Measurements from ENCODE around the gene MCC.

Gene MCC

GRCh38 chr5:113268232-113268631, 220.0 kb downstream of the MCC start:
- ATAC-seq (replicated peaks) (no peak), DNase-seq (no peak)
- Mint-ChIP-seq H3K27me3 (peaks cover 5 to 18% of the 10 kb centered on the region in 2 donors), H3K36me3 (no peaks in the 10 kb centered on the region), H3K4me1 (no peaks in the 10 kb centered on the region), H3K9me3 (no peaks in the 10 kb centered on the region), H3K27ac (no peak overlapping the region), H3K4me3 (no peak overlapping the region)

- Mint-ChIP-seq H3K9me3 (no peaks in the 10 kb centered on the region), H3K27me3 (peaks cover 8 to 16% of the 10 kb centered on the region in 2 donors), H3K4me3 (no peak overlapping the region), H3K36me3 (no peaks in the 10 kb centered on the region), H3K4me1 (no peaks in the 10 kb centered on the region), H3K27ac (no peak overlapping the region)
- no peak for ATAC-seq (replicated peaks)
- no peak for DNase-seq
These were observed 220.8 kb downstream of the MCC start for GRCh38 chr5:113267361-113267900.

GRCh38 chr5:113266913-113267227, 221.4 kb downstream of the MCC start:
- Mint-ChIP-seq H3K4me1 (no peaks in the 10 kb centered on the region), H3K27ac (no peak overlapping the region), H3K27me3 (peaks cover 8 to 16% of the 10 kb centered on the region in 2 donors), H3K9me3 (no peaks in the 10 kb centered on the region), H3K4me3 (no peak overlapping the region), H3K36me3 (no peaks in the 10 kb centered on the region)
- DNase-seq (no peak), ATAC-seq (replicated peaks) (no peak)

- H3K36me3 Mint-ChIP-seq = no peaks in the 10 kb centered on the region
- ATAC-seq (replicated peaks) = no peak
- no peaks in the 10 kb centered on the region for H3K4me1 Mint-ChIP-seq
- no peaks in the 10 kb centered on the region for H3K9me3 Mint-ChIP-seq
- no peak overlapping the region for H3K4me3 Mint-ChIP-seq
- H3K27ac Mint-ChIP-seq = no peak overlapping the region
- peaks cover 8 to 16% of the 10 kb centered on the region in 2 donors for H3K27me3 Mint-ChIP-seq
- DNase-seq = no peak
These were observed 221.9 kb downstream of the MCC start for GRCh38 chr5:113266227-113266912.

GRCh38 chr5:113265190-113265589, 223.1 kb downstream of the MCC start:
- H3K36me3 Mint-ChIP-seq = no peaks in the 10 kb centered on the region

GRCh38 chr5:113264046-113264445, 224.2 kb downstream of the MCC start:
- peaks cover 10 to 16% of the 10 kb centered on the region in 2 donors for H3K27me3 Mint-ChIP-seq
- no peak for DNase-seq
- no peaks in the 10 kb centered on the region for H3K36me3 Mint-ChIP-seq
- H3K9me3 Mint-ChIP-seq = no peaks in the 10 kb centered on the region
- H3K27ac Mint-ChIP-seq = no peak overlapping the region
- no peaks in the 10 kb centered on the region for H3K4me1 Mint-ChIP-seq
- ATAC-seq (replicated peaks) = no peak
- H3K4me3 Mint-ChIP-seq = no peak overlapping the region

More at GRCh38 chr5:113265190-113265589, 223.1 kb downstream of the MCC start:
- no peak for DNase-seq
- Mint-ChIP-seq H3K9me3 (no peaks in the 10 kb centered on the region), H3K4me1 (no peaks in the 10 kb centered on the region), H3K27me3 (peaks cover 8 to 16% of the 10 kb centered on the region in 2 donors), H3K4me3 (no peak overlapping the region), H3K27ac (no peak overlapping the region)
- no peak for ATAC-seq (replicated peaks)

- Mint-ChIP-seq H3K9me3 (no peaks in the 10 kb centered on the region), H3K36me3 (no peaks in the 10 kb centered on the region), H3K4me3 (no peak overlapping the region), H3K4me1 (no peaks in the 10 kb centered on the region), H3K27me3 (peaks cover 11 to 16% of the 10 kb centered on the region in 2 donors), H3K27ac (no peak overlapping the region)
- DNase-seq = no peak
- ATAC-seq (replicated peaks) = no peak
These were observed 224.7 kb downstream of the MCC start for GRCh38 chr5:113263545-113263944.

GRCh38 chr5:113262674-113263073, 225.6 kb downstream of the MCC start:
- Mint-ChIP-seq H3K4me1 (no peaks in the 10 kb centered on the region), H3K4me3 (no peak overlapping the region), H3K27me3 (peaks cover 9 to 18% of the 10 kb centered on the region in 2 donors), H3K36me3 (no peaks in the 10 kb centered on the region), H3K27ac (no peak overlapping the region), H3K9me3 (no peaks in the 10 kb centered on the region)
- no peak for DNase-seq
- ATAC-seq (replicated peaks) = no peak

GRCh38 chr5:113259034-113259433, 229.2 kb downstream of the MCC start:
- no peaks in the 10 kb centered on the region for H3K36me3 Mint-ChIP-seq
- H3K4me1 Mint-ChIP-seq = no peaks in the 10 kb centered on the region
- no peaks in the 10 kb centered on the region for H3K9me3 Mint-ChIP-seq
- DNase-seq (no peak), ATAC-seq (replicated peaks) (no peak)
- no peak overlapping the region for H3K4me3 Mint-ChIP-seq
- H3K27me3 Mint-ChIP-seq = peaks cover 10 to 16% of the 10 kb centered on the region in 2 donors
- H3K27ac Mint-ChIP-seq = no peak overlapping the region

GRCh38 chr5:113257545-113257944, 230.7 kb downstream of the MCC start:
- no peaks in the 10 kb centered on the region for H3K4me1 Mint-ChIP-seq
- peaks cover 20 to 21% of the 10 kb centered on the region in 2 donors for H3K27me3 Mint-ChIP-seq
- no peaks in the 10 kb centered on the region for H3K9me3 Mint-ChIP-seq
- DNase-seq (no peak), ATAC-seq (replicated peaks) (no peak)
- H3K36me3 Mint-ChIP-seq = no peaks in the 10 kb centered on the region
- no peak overlapping the region for H3K27ac Mint-ChIP-seq
- H3K4me3 Mint-ChIP-seq = no peak overlapping the region

GRCh38 chr5:113256671-113257452, 231.4 kb downstream of the MCC start:
- Mint-ChIP-seq H3K4me1 (no peaks in the 10 kb centered on the region), H3K4me3 (no peak overlapping the region), H3K36me3 (no peaks in the 10 kb centered on the region), H3K27ac (no peak overlapping the region), H3K27me3 (peaks cover 24% of the 10 kb centered on the region in 2 donors), H3K9me3 (no peaks in the 10 kb centered on the region)
- DNase-seq (no peak), ATAC-seq (replicated peaks) (no peak)

- no peak for ATAC-seq (replicated peaks)
- Mint-ChIP-seq H3K27me3 (peaks cover 26 to 31% of the 10 kb centered on the region in 2 donors), H3K4me1 (no peaks in the 10 kb centered on the region), H3K27ac (no peak overlapping the region), H3K4me3 (no peak overlapping the region), H3K36me3 (no peaks in the 10 kb centered on the region), H3K9me3 (no peaks in the 10 kb centered on the region)
- DNase-seq = no peak
These were observed 232.5 kb downstream of the MCC start for GRCh38 chr5:113255579-113256386.

- ATAC-seq (replicated peaks) (no peak), DNase-seq (no peak)
- Mint-ChIP-seq H3K27ac (no peak overlapping the region), H3K36me3 (no peaks in the 10 kb centered on the region), H3K9me3 (no peaks in the 10 kb centered on the region), H3K27me3 (peaks cover 26 to 31% of the 10 kb centered on the region in 2 donors), H3K4me3 (no peak overlapping the region), H3K4me1 (no peaks in the 10 kb centered on the region)
These were observed 233.1 kb downstream of the MCC start for GRCh38 chr5:113255105-113255504.

GRCh38 chr5:113253037-113253436, 235.2 kb downstream of the MCC start:
- Mint-ChIP-seq H3K27me3 (peaks cover 36 to 40% of the 10 kb centered on the region in 2 donors), H3K4me3 (no peak overlapping the region), H3K4me1 (no peaks in the 10 kb centered on the region), H3K9me3 (no peaks in the 10 kb centered on the region), H3K27ac (no peak overlapping the region), H3K36me3 (no peaks in the 10 kb centered on the region)
- no peak for ATAC-seq (replicated peaks)
- DNase-seq = no peak

Measured in stimulated activated naive B cell treated with anti-CD40 and anti-IgM and Interleukin-4, amounts not matched to agents 10 μg/mL and 1 μg/mL and 100 μg/mL, for 72 hours (primary cell).